Activated B cell treated with CpG ODN at 0.5 μM for 24 hours (primary cell): ENCODE measurements around the gene TRIP10. TPM values are rescaled to one million over a fixed set of nuclear protein-coding genes. Genes with fewer than 3 reads are reported as not detected.
"Not testable (repeated sequence)": the region's sequence is repeated elsewhere in the genome, so short reads cannot be mapped to it uniquely, and the experiment has no call there.

Source experiments
- ATAC-seq: fragments of 200-7000 bp; cut with Tn5 transposase; one replicate; pipeline ENCODE4 v1.10.0; 2021; ENCODE audit warnings: low read depth, mild to moderate bottlenecking, moderate library complexity
- CTCF ChIA-PET: fragments of 350-600 bp; sonication (Branson Sonifier 250); formaldehyde crosslinking; loops from one replicate; lab custom pipeline; 2021; ENCODE audit warnings: antibody characterized with exemption; lab: Charles Lee
- POLR2A ChIA-PET: fragments of 350-600 bp; sonication (Branson Sonifier 250); formaldehyde crosslinking; loops from one replicate; lab custom pipeline; 2021; ENCODE audit warnings: antibody characterized with exemption; lab: Charles Lee
- DNase-seq: peaks from one replicate; pipeline ENCODE4 v3.0.0; 2022
- H3K27ac Mint-ChIP-seq: one replicate; pipeline ENCODE4 v1.8.0; 2020; ENCODE audit warnings: mixed read lengths
- H3K27me3 Mint-ChIP-seq: one replicate; pipeline ENCODE4 v1.8.0; 2021; ENCODE audit warnings: mixed read lengths
- H3K36me3 Mint-ChIP-seq: one replicate; pipeline ENCODE4 v1.8.0; 2021; ENCODE audit warnings: low read depth, mixed read lengths
- H3K4me1 Mint-ChIP-seq: one replicate; pipeline ENCODE4 v1.8.0; 2021; ENCODE audit warnings: mixed read lengths
- H3K4me3 Mint-ChIP-seq: one replicate; pipeline ENCODE4 v1.8.0; 2020; ENCODE audit warnings: mild to moderate bottlenecking, mixed read lengths
- H3K9me3 Mint-ChIP-seq: one replicate; pipeline ENCODE4 v1.8.0; 2020; ENCODE audit warnings: mixed read lengths
- intact Hi-C: fragments of 100-400 bp; cut with micrococcal nuclease; formaldehyde crosslinking; loops from one replicate; pipeline ENCODE4 v1.15.1; 2024
- total RNA-seq: library from RNA; stranded (reverse); gene quantifications from 2 replicates; pipeline ENCODE4 v1.2.3, GENCODE V29; 2022
- TF ChIP-seq, protein P1 (sequence below): fragments of 200-600 bp; IDR thresholded peaks from one replicate; pipeline ENCODE4 v1.8.0; 2022; ENCODE audit warnings: antibody characterized with exemption, mild to moderate bottlenecking

The TRIP10 gene
- total RNA-seq, 1 donor from 2014 or later = 101 TPM

DNA sequence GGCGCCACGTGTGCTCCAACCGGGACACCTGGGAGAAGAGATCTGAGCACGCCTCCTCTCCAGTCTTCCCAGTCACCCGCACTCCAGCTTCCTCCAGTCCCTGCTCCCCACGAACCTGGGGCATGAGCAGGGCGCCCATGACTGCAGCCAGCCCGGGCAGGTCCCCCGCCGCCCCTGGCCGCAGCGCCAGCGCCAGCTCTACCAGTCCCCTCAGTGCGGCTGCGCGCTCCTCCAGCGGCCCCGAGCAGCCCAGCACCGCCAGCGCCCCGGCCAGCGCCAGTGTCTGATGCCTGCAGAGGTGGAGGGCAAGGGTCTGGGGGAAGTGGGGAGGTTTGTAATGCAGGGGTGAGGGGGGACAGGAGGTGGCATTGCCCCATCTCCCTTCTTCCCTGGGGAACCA is 14.7 kb downstream of the TRIP10 start:
- intact Hi-C loops = loop anchor here (5.0 kb wide), 2 partner anchors 382 to 472 kb away; partner anchors contain the start of gene ALKBH7
- Mint-ChIP-seq H3K27ac (no peak overlapping the region), H3K9me3 (no peaks in the 10 kb centered on the region), H3K27me3 (no peaks in the 10 kb centered on the region), H3K4me3 (no peak overlapping the region), H3K4me1 (peaks cover 35% of the 10 kb centered on the region), H3K36me3 (peaks cover 50% of the 10 kb centered on the region)
- ChIA-PET CTCF (interaction anchor here (1.7 kb wide), 1 partner anchor 238 kb away, joined by 4 read pairs; no protein-coding TSS in a partner anchor), POLR2A (interaction anchor here (1.2 to 2.6 kb wide), 6 partner anchors 9 to 110 kb away, joined by 3 to 25 read pairs (median 10); partner anchors contain the start of genes TRIP10 and VAV1)
- TF ChIP-seq, protein P1, sequence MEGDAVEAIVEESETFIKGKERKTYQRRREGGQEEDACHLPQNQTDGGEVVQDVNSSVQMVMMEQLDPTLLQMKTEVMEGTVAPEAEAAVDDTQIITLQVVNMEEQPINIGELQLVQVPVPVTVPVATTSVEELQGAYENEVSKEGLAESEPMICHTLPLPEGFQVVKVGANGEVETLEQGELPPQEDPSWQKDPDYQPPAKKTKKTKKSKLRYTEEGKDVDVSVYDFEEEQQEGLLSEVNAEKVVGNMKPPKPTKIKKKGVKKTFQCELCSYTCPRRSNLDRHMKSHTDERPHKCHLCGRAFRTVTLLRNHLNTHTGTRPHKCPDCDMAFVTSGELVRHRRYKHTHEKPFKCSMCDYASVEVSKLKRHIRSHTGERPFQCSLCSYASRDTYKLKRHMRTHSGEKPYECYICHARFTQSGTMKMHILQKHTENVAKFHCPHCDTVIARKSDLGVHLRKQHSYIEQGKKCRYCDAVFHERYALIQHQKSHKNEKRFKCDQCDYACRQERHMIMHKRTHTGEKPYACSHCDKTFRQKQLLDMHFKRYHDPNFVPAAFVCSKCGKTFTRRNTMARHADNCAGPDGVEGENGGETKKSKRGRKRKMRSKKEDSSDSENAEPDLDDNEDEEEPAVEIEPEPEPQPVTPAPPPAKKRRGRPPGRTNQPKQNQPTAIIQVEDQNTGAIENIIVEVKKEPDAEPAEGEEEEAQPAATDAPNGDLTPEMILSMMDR = no peak
- DNase-seq (no peak), ATAC-seq (no peak)

DNA sequence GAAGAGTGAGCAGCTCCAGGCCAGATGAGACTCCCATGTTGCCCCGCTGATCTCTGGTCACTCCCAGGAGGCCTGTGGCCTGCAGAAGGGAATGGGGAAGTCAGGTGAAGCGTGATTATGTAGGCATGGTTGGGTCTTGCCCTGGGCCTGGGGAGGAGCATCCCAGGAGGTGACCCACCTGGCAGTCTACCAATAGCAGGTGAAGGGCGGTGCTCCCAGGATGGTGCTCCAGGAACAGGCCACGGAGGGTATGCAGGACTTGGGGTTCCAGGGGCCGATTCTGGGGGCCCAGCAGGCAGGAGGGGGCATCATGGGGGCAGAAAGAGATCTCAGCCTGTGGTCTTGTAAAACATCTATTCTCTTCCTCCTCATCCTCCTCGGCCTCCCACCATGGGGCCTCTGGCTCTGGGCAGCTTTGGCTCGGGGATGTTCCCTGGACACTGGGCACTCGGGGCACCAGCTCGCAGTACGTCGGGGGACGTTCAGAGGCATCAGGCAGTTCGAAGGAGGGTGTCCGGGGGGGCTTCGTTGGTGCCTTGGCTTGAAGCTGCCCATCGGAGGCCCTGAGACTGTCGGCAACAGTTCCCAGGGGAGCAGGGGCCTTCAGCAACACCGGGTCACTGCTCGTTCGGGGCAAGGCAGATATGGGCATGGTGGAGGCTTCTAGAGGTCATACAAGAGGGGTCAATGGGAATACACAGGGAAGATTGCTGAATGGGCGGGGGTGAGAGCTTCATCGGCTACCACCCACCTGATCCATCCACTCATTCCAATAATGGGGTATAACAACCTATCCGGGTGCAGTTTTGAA is 15.4 kb downstream of the TRIP10 start:
- Mint-ChIP-seq H3K36me3 (peaks cover 49% of the 10 kb centered on the region), H3K27me3 (no peaks in the 10 kb centered on the region), H3K9me3 (no peaks in the 10 kb centered on the region), H3K27ac (no peak overlapping the region), H3K4me3 (no peak overlapping the region), H3K4me1 (peaks cover 35% of the 10 kb centered on the region)
- POLR2A ChIA-PET = interaction anchor here (1.7 to 2.6 kb wide), 4 partner anchors 9 to 48 kb away, joined by 5 to 25 read pairs (median 16); partner anchors contain the start of genes TRIP10 and VAV1
- ATAC-seq (no peak), DNase-seq (no peak)
- intact Hi-C loops = loop anchor here (5.0 kb wide), 2 partner anchors 383 to 473 kb away; partner anchors contain the start of gene ALKBH7
- TF ChIP-seq, protein P1 = no peak
- CTCF ChIA-PET = interaction anchor here (1.5 to 1.7 kb wide), 2 partner anchors 16 to 238 kb away, joined by 3 to 4 read pairs; no protein-coding TSS in a partner anchor

DNA sequence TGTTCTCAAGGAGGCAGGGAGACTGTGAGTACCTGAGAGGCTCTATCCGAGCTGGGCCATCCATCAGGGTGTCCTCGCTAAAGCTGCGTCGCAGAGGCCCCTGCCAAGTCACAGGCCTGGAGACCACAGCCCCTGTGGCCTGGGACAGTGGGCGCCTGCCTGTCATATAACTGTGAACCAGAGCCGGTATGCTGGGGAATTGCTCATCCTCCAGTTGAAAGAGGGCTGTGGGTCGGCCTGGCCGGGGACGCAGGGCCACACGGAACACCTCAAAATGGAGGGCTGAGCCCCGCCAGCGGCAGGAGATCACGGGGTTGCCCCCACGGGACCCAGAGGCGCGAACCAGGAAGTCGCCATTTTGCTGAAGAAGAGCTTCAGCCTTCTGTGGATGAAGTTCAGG is 21.1 kb downstream of the TRIP10 start:
- Mint-ChIP-seq H3K27ac (no peak overlapping the region), H3K9me3 (no peaks in the 10 kb centered on the region), H3K36me3 (peaks cover 19% of the 10 kb centered on the region), H3K27me3 (no peaks in the 10 kb centered on the region), H3K4me1 (peaks cover 19% of the 10 kb centered on the region), H3K4me3 (no peak overlapping the region)
- DNase-seq = no peak
- no peak for ATAC-seq
- CTCF ChIA-PET = no interaction called here
- TF ChIP-seq, protein P1 = no peak
- POLR2A ChIA-PET = interaction anchor here (0.7 to 1.2 kb wide), 3 partner anchors 12 to 21 kb away, joined by 3 read pairs; partner anchors contain the start of genes TRIP10 and VAV1
- intact Hi-C loops = no loop called here

DNA sequence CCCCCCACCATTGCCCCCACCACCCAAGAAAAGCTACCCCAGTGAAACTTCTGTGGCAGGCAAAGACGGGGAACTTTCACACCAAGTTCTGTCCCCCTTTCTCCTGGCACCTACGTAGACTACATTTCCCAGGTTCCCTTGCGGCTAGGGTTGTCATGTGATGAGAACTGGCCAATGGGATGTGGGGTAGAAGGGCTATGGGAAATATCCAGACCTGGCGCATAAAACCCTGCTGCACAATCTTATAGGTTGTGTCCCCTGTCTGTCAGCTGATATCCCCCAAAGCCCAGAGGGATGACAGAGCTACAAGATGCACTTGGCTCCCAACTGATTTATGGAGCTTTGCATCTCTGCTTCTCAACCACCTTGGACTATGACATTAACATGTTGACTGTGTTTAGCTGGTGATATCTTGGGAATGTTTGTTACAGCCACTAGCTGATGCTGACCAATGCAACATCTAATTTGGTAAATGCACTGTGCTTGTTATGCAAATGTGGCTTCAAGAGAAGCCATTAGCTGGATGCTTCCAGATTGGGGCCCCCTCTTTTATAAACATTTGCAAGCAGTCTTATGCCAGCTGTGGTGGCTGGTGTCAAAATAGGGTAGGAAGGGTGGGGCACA is 21.7 kb downstream of the TRIP10 start:
- no peak overlapping the region for H3K4me3 Mint-ChIP-seq
- intact Hi-C loops = no loop called here

DNA sequence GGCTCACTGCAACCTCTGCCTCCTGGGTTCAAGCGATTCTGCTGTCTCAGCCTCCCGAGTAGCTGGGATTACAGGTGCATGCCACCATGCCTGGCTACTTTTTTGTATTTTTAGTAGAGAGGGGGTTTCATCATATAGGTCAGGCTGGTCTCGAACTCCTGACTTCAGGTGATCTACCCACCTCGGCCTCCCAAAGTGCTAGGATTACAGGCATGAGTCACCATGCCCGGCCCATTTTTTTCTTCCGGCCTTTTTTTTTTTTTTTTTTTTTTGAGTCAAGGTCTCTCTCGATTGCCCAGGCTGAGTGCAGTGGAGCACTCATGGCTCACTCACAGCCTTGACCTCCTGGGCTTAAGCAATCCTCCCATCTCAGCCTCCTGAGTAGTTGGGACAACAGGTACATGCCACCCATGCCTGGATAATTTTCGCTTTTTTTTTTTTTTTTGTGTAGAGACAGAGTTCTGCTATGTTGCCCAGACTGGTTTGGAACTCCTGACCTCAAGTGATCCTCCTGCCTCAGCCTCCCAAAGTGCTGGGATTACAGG is 22.8 kb downstream of the TRIP10 start:
- H3K27ac Mint-ChIP-seq, H3K4me3 Mint-ChIP-seq, intact Hi-C loops, H3K9me3 Mint-ChIP-seq, DNase-seq, CTCF ChIA-PET, POLR2A ChIA-PET, H3K27me3 Mint-ChIP-seq, ATAC-seq: not testable (repeated sequence)
- H3K4me1 Mint-ChIP-seq = peaks cover 27% of the 10 kb centered on the region
- H3K36me3 Mint-ChIP-seq = peaks cover 19% of the 10 kb centered on the region

More for the DNA sequence above, 21.7 kb downstream of the TRIP10 start:
- ATAC-seq (peak; percentile 34), DNase-seq (no peak)
- H3K27ac Mint-ChIP-seq = no peak overlapping the region
- peaks cover 24% of the 10 kb centered on the region for H3K4me1 Mint-ChIP-seq
- TF ChIP-seq, protein P1 = no peak
- ChIA-PET POLR2A (interaction anchor here (0.7 to 1.2 kb wide), 3 partner anchors 12 to 40 kb away, joined by 3 read pairs; partner anchors contain the start of genes TRIP10 and VAV1), CTCF (interaction anchor here (0.6 to 1.0 kb wide), 2 partner anchors 41 to 298 kb away, joined by 3 read pairs; no protein-coding TSS in a partner anchor)
- no peaks in the 10 kb centered on the region for H3K9me3 Mint-ChIP-seq
- no peaks in the 10 kb centered on the region for H3K27me3 Mint-ChIP-seq
- H3K36me3 Mint-ChIP-seq = peaks cover 19% of the 10 kb centered on the region
